RWPE2 (cell line): ENCODE data around the gene FBXW4.

Experiments
- ATAC-seq: fragments of 200-7000 bp; cut with Tn5 transposase; 3 replicates; pipeline ENCODE4 v1.9.1; 2021; ENCODE audit warnings: low read depth
- DNase-seq: peaks from one replicate; pipeline ENCODE4 v3.0.0-alpha.2; 2020; ENCODE audit warnings: low spot score
- H3K27ac ChIP-seq: fragments of 450-650 bp; 2 replicates; pipeline ENCODE4 v1.5.1; 2017; ENCODE audit warnings: mild to moderate bottlenecking; ENCODE audit not compliant: poor library complexity, severe bottlenecking
- H3K27me3 ChIP-seq: fragments of 250-450 bp; sonication (Bioruptor Pico); 2 replicates; pipeline ENCODE4 v1.5.1; 2021; ENCODE audit warnings: mild to moderate bottlenecking, moderate library complexity; ENCODE audit not compliant: insufficient read depth, poor library complexity, severe bottlenecking
- H3K36me3 ChIP-seq: fragments of 250-450 bp; sonication (Bioruptor Pico); 2 replicates; pipeline ENCODE4 v1.5.1; 2020; ENCODE audit warnings: low read depth, mild to moderate bottlenecking, moderate library complexity
- H3K4me1 ChIP-seq: fragments of 250-450 bp; sonication (Bioruptor Pico); 2 replicates; pipeline ENCODE4 v1.5.1; 2021; ENCODE audit warnings: mild to moderate bottlenecking, moderate library complexity; ENCODE audit not compliant: insufficient read depth, poor library complexity, severe bottlenecking
- H3K4me3 ChIP-seq: fragments of 250-450 bp; sonication (Bioruptor Pico); 2 replicates; pipeline ENCODE4 v1.5.1; 2021; ENCODE audit warnings: mild to moderate bottlenecking, moderate library complexity; ENCODE audit not compliant: severe bottlenecking
- H3K9me3 ChIP-seq: fragments of 250-450 bp; sonication (Bioruptor Pico); 2 replicates; pipeline ENCODE4 v1.5.1; 2021; ENCODE audit warnings: mild to moderate bottlenecking, moderate library complexity; ENCODE audit not compliant: severe bottlenecking
- TF ChIP-seq, protein P1 (sequence below): fragments of 450-650 bp; IDR thresholded peaks from one replicate; pipeline ENCODE4 v1.5.1; 2017; ENCODE audit warnings: mild to moderate bottlenecking, moderate library complexity; ENCODE audit not compliant: poor library complexity, severe bottlenecking

The FBXW4 gene

GRCh38 chr10:101561068-101561915 lies 133.7 kb downstream of the FBXW4 start:
- H3K36me3 ChIP-seq: no peaks in the 10 kb centered on the region
- no peak overlapping the region for H3K4me3 ChIP-seq
- DNase-seq (peak; percentile 42), ATAC-seq (no peak)
- peaks cover 12% of the 10 kb centered on the region for H3K4me1 ChIP-seq
- no peaks in the 10 kb centered on the region for H3K9me3 ChIP-seq
- H3K27ac ChIP-seq: no peak overlapping the region
- TF ChIP-seq, protein P1, sequence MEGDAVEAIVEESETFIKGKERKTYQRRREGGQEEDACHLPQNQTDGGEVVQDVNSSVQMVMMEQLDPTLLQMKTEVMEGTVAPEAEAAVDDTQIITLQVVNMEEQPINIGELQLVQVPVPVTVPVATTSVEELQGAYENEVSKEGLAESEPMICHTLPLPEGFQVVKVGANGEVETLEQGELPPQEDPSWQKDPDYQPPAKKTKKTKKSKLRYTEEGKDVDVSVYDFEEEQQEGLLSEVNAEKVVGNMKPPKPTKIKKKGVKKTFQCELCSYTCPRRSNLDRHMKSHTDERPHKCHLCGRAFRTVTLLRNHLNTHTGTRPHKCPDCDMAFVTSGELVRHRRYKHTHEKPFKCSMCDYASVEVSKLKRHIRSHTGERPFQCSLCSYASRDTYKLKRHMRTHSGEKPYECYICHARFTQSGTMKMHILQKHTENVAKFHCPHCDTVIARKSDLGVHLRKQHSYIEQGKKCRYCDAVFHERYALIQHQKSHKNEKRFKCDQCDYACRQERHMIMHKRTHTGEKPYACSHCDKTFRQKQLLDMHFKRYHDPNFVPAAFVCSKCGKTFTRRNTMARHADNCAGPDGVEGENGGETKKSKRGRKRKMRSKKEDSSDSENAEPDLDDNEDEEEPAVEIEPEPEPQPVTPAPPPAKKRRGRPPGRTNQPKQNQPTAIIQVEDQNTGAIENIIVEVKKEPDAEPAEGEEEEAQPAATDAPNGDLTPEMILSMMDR: no peak
- H3K27me3 ChIP-seq: peaks cover 8% of the 10 kb centered on the region
